Tibial nerve (tissue), 4 donors: ENCODE results near the gene WDR83. TPM values are rescaled to one million over a fixed set of nuclear protein-coding genes. Genes with fewer than 3 reads are reported as not detected.

Experiments
- DNase-seq, 2 donors: peaks; one replicate each; pipeline ENCODE4 v3.0.0-alpha.2; 2019; ENCODE audit warnings: low spot score in 2 of 2
- H3K27ac ChIP-seq, 4 donors: fragments of 200-600 bp; sonication (generic) in 3 of 4; one replicate each; pipeline ENCODE4 v1.5.1; 2017 to 2019; ENCODE audit warnings: mild to moderate bottlenecking in 1 of 4
- H3K27me3 ChIP-seq, 2 donors: fragments of 200-600 bp; sonication (generic) in 1 of 2; one replicate each; pipeline versions ENCODE4 v1.5.1 to v1.6.0; 2017 to 2019
- H3K36me3 ChIP-seq, 3 donors: fragments of 200-600 bp; sonication (generic); one replicate each; pipeline ENCODE4 v1.5.1; 2018 to 2019
- H3K4me1 ChIP-seq, 4 donors: fragments of 200-600 bp; sonication (generic) in 3 of 4; one replicate each; pipeline ENCODE4 v1.5.1; 2017 to 2019
- H3K4me3 ChIP-seq, 4 donors: fragments of 200-600 bp; sonication (generic) in 3 of 4; one replicate each; pipeline ENCODE4 v1.5.1; 2017 to 2019; ENCODE audit warnings: mild to moderate bottlenecking in 1 of 4, moderate library complexity in 1 of 4
- H3K9me3 ChIP-seq, 4 donors: fragments of 200-600 bp; sonication (generic) in 3 of 4; one replicate each; pipeline ENCODE4 v1.5.1; 2017 to 2019
- CTCF ChIP-seq, 5 experiments: fragments of 200-600 bp in 3 of 5; fragments of 450-650 bp in 2 of 5; sonication (generic) in 3 of 5; IDR thresholded peaks; one replicate each; pipeline ENCODE4 v1.5.1; 2016 to 2019; ENCODE audit warnings: antibody characterized with exemption in 5 of 5, mild to moderate bottlenecking in 3 of 5, moderate library complexity in 2 of 5
- EP300 ChIP-seq, 2 donors: sonication (generic); formaldehyde crosslinking; IDR thresholded peaks; one replicate each; pipeline ENCODE4 v1.6.1; 2017; ENCODE audit warnings: antibody characterized with exemption in 2 of 2, mild to moderate bottlenecking in 1 of 2
- POLR2A ChIP-seq, 2 donors: fragments of 450-650 bp; IDR thresholded peaks; one replicate each; pipeline ENCODE4 v1.6.1; 2017; ENCODE audit warnings: antibody characterized with exemption in 2 of 2, mild to moderate bottlenecking in 2 of 2, moderate library complexity in 2 of 2
- WGBS, 2 donors: methylation state at CpG; one replicate each; pipeline ENCODE4 v1.1.5; 2018; 5-methylcytosine and 5-hydroxymethylcytosine counted together
- total RNA-seq, 4 donors: library from RNA; depleted of rRNA; stranded (reverse); fragments of >200 nt; gene quantifications; one replicate each; pipeline ENCODE4 v1.1.0, GENCODE V29; 2016

Gene WDR83
- total RNA-seq, 4 donors from 2014 or later = 7.9 to 19.8 (median 16.8) TPM

- TF ChIP-seq POLR2A (IDR thresholded peaks at IDR 0.05) (no peak), CTCF (IDR thresholded peaks at IDR 0.05) (no peak), EP300 (IDR thresholded peaks at IDR 0.05) (no peak)
- H3K4me1 ChIP-seq = peaks cover 0 to 23% (median 11%) of the 10 kb centered on the region in 4 donors
- peaks cover 0 to 48% (median 15%) of the 10 kb centered on the region in 3 donors for H3K36me3 ChIP-seq
- no peak for DNase-seq
- H3K27ac ChIP-seq = no peak overlapping the region
- WGBS, 2 donors = 69 to 76% methylated on average over 6 of the region's 6 CpGs
- H3K4me3 ChIP-seq = no peak overlapping the region
- H3K9me3 ChIP-seq = no peaks in the 10 kb centered on the region
- no peaks in the 10 kb centered on the region for H3K27me3 ChIP-seq
These were observed 31.5 kb downstream of the WDR83 start for GRCh38 chr19:12698138-12698537.

GRCh38 chr19:12701596-12702282, 35.1 kb downstream of the WDR83 start:
- Histone ChIP-seq H3K27me3 (no peaks in the 10 kb centered on the region), H3K27ac (no peak overlapping the region), H3K4me3 (no peak overlapping the region), H3K4me1 (peaks cover 0 to 6% (median 3%) of the 10 kb centered on the region in 4 donors), H3K9me3 (no peaks in the 10 kb centered on the region), H3K36me3 (peaks cover 0 to 84% (median 38%) of the 10 kb centered on the region in 3 donors)
- no peak for DNase-seq
- 85 to 86% methylated on average over 33 of the region's 33 CpGs for WGBS, 2 donors
- TF ChIP-seq EP300 (IDR thresholded peaks at IDR 0.05) = no peak
- no peak for TF ChIP-seq CTCF (IDR thresholded peaks at IDR 0.05)
- no peak for TF ChIP-seq POLR2A (IDR thresholded peaks at IDR 0.05)

- H3K9me3 ChIP-seq = no peaks in the 10 kb centered on the region
- H3K4me3 ChIP-seq = no peak overlapping the region
- 55 to 64% methylated on average over 9 of the region's 9 CpGs for WGBS, 2 donors
- H3K4me1 ChIP-seq = no peaks in the 10 kb centered on the region
- H3K27ac ChIP-seq = no peak overlapping the region
- no peak for DNase-seq
- TF ChIP-seq CTCF (IDR thresholded peaks at IDR 0.05) (no peak), POLR2A (IDR thresholded peaks at IDR 0.05) (no peak), EP300 (IDR thresholded peaks at IDR 0.05) (no peak)
- no peaks in the 10 kb centered on the region for H3K27me3 ChIP-seq
- H3K36me3 ChIP-seq = peaks cover 0 to 97% (median 39%) of the 10 kb centered on the region in 3 donors
These were observed 36.4 kb downstream of the WDR83 start for GRCh38 chr19:12703046-12703445.

GRCh38 chr19:12705169-12705568, 38.6 kb downstream of the WDR83 start:
- H3K36me3 ChIP-seq = peaks cover 0 to 100% (median 39%) of the 10 kb centered on the region in 3 donors
- no peaks in the 10 kb centered on the region for H3K4me1 ChIP-seq
- no peak overlapping the region for H3K4me3 ChIP-seq
- no peaks in the 10 kb centered on the region for H3K9me3 ChIP-seq
- DNase-seq = no peak
- WGBS, 2 donors = 97% methylated on average over 7 to 12 of the region's 13 CpGs
- TF ChIP-seq EP300 (IDR thresholded peaks at IDR 0.05) = no peak
- TF ChIP-seq CTCF (IDR thresholded peaks at IDR 0.05) = no peak
- H3K27ac ChIP-seq = no peak overlapping the region
- no peaks in the 10 kb centered on the region for H3K27me3 ChIP-seq

GRCh38 chr19:12705654-12706331, 39.2 kb downstream of the WDR83 start:
- no peak overlapping the region for H3K4me3 ChIP-seq
- H3K27me3 ChIP-seq = no peaks in the 10 kb centered on the region
- DNase-seq = no peak
- no peaks in the 10 kb centered on the region for H3K9me3 ChIP-seq
- H3K27ac ChIP-seq = no peak overlapping the region
- peaks cover 0 to 100% (median 41%) of the 10 kb centered on the region in 3 donors for H3K36me3 ChIP-seq
- WGBS, 2 donors = 91% methylated on average over 25 to 29 of the region's 29 CpGs
- TF ChIP-seq POLR2A (IDR thresholded peaks at IDR 0.05) (no peak), EP300 (IDR thresholded peaks at IDR 0.05) (no peak), CTCF (IDR thresholded peaks at IDR 0.05) (no peak)
- H3K4me1 ChIP-seq = no peaks in the 10 kb centered on the region
